Smooth muscle cell (in vitro differentiated cells): ENCODE data around the gene OTUD4. TPM values are rescaled to one million over a fixed set of nuclear protein-coding genes. Genes with fewer than 3 reads are reported as not detected.

Experiments
- DNase-seq: peaks from one replicate; lab custom pipeline; 2025; ENCODE audit not compliant: unreplicated experiment; lab: John Stamatoyannopoulos, UW
- H2AFZ ChIP-seq: fragments of 200-600 bp; sonication (generic); 2 replicates; pipeline ENCODE4 v1.6.0; 2016; ENCODE audit warnings: antibody characterized with exemption, low read depth, mild to moderate bottlenecking
- H3F3A ChIP-seq: fragments of 200-600 bp; sonication (generic); 2 replicates; pipeline ENCODE4 v1.6.0; 2017; ENCODE audit warnings: antibody characterized with exemption, low read depth
- H3K27ac ChIP-seq: fragments of 200-600 bp; sonication (generic); 2 replicates; pipeline ENCODE4 v1.5.1; 2016; ENCODE audit warnings: low read depth, mild to moderate bottlenecking
- H3K27me3 ChIP-seq: fragments of 200-600 bp; sonication (generic); 2 replicates; pipeline ENCODE4 v1.6.1; 2016; ENCODE audit warnings: low read depth, mild to moderate bottlenecking
- H3K36me3 ChIP-seq: fragments of 200-600 bp; sonication (generic); 2 replicates; pipeline ENCODE4 v1.5.1; 2016; ENCODE audit warnings: low read depth
- H3K4me1 ChIP-seq: fragments of 200-600 bp; sonication (generic); 2 replicates; pipeline ENCODE4 v1.5.1; 2016; ENCODE audit warnings: low read depth
- H3K4me2 ChIP-seq: fragments of 200-600 bp; sonication (generic); 2 replicates; pipeline ENCODE4 v1.6.0; 2016; ENCODE audit warnings: mild to moderate bottlenecking
- H3K4me3 ChIP-seq: fragments of 200-600 bp; sonication (generic); 2 replicates; pipeline ENCODE4 v1.5.1; 2016; ENCODE audit warnings: mild to moderate bottlenecking
- H3K79me2 ChIP-seq: fragments of 200-600 bp; sonication (generic); 2 replicates; pipeline ENCODE4 v1.6.0; 2016; ENCODE audit warnings: low read depth, mild to moderate bottlenecking
- H3K9ac ChIP-seq: fragments of 200-600 bp; sonication (generic); 2 replicates; pipeline ENCODE4 v1.6.0; 2016; ENCODE audit warnings: low read depth
- H3K9me3 ChIP-seq: fragments of 200-600 bp; sonication (generic); replicated peaks from 2 replicates; pipeline ENCODE4 v1.5.1; 2016; ENCODE audit warnings: low read depth
- H4K20me1 ChIP-seq: fragments of 200-600 bp; sonication (generic); 2 replicates; pipeline ENCODE4 v1.6.0; 2016; ENCODE audit warnings: low read depth
- WGBS: methylation state at CpG from one replicate; pipeline ENCODE4 v1.1.7; 2016; ENCODE audit warnings: low lambda C conversion rate; 5-methylcytosine and 5-hydroxymethylcytosine counted together
- polyA plus RNA-seq: library from polyadenylated mRNA; unstranded; fragments of >200 nt; fragmentation: Nextera tagmentation; extraction: Ambion mirVana; gene quantifications from 2 replicates; pipeline ENCODE4 v1.2.1, GENCODE V29; 2016
- total RNA-seq: library from RNA; depleted of rRNA; stranded (reverse); fragments of >200 nt; gene quantifications from 2 replicates; pipeline ENCODE4 v1.2.3, GENCODE V29; 2014
- TF ChIP-seq, protein P1 (sequence below): fragments of 200-600 bp; sonication (generic); IDR thresholded peaks from 2 replicates; pipeline ENCODE4 v1.5.1; 2017; ENCODE audit warnings: borderline replicate concordance, mild to moderate bottlenecking, antibody characterized with exemption; ENCODE audit not compliant: insufficient read depth, poor library complexity, severe bottlenecking

OTUD4 gene
- total and polyA plus RNA-seq, 2 experiments from 2014 or later, result 4.4 to 16.3 TPM

DNA sequence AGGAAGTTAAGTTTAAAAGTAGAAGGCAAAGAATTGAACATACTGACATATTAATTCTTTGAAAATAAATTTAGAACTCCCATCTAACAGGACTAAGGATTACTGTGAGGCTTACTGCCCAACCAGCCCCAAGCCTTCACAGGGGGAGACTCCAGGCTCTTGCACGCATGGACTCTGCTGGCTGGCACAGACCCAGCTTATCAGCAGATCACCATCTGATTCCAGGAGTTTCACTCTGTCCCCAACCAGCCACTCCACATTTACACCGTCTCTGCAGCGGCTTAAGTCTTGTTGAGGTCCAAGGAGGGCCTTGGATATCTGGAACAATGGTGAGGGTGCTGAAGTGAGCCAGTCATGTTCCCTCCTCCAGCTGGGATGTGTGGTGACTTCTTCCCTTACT is 16.4 kb upstream of the OTUD4 start:
- H3K9ac ChIP-seq, result no peak overlapping the region
- H3K4me3 ChIP-seq, result no peak overlapping the region
- no peaks in the 10 kb centered on the region for H3K79me2 ChIP-seq
- H2AFZ ChIP-seq, result no peak overlapping the region
- no peaks in the 10 kb centered on the region for H4K20me1 ChIP-seq
- H3K27me3 ChIP-seq, result no peaks in the 10 kb centered on the region
- H3K9me3 ChIP-seq, result no peaks in the 10 kb centered on the region
- H3K4me1 ChIP-seq, result no peaks in the 10 kb centered on the region
- no peaks in the 10 kb centered on the region for H3F3A ChIP-seq
- TF ChIP-seq, protein P1, sequence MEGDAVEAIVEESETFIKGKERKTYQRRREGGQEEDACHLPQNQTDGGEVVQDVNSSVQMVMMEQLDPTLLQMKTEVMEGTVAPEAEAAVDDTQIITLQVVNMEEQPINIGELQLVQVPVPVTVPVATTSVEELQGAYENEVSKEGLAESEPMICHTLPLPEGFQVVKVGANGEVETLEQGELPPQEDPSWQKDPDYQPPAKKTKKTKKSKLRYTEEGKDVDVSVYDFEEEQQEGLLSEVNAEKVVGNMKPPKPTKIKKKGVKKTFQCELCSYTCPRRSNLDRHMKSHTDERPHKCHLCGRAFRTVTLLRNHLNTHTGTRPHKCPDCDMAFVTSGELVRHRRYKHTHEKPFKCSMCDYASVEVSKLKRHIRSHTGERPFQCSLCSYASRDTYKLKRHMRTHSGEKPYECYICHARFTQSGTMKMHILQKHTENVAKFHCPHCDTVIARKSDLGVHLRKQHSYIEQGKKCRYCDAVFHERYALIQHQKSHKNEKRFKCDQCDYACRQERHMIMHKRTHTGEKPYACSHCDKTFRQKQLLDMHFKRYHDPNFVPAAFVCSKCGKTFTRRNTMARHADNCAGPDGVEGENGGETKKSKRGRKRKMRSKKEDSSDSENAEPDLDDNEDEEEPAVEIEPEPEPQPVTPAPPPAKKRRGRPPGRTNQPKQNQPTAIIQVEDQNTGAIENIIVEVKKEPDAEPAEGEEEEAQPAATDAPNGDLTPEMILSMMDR, result no peak
- no peak for DNase-seq
- no peak overlapping the region for H3K4me2 ChIP-seq
- H3K27ac ChIP-seq, result no peak overlapping the region
- WGBS, result 81% methylated on average over 3 of the region's 3 CpGs
- no peaks in the 10 kb centered on the region for H3K36me3 ChIP-seq

DNA sequence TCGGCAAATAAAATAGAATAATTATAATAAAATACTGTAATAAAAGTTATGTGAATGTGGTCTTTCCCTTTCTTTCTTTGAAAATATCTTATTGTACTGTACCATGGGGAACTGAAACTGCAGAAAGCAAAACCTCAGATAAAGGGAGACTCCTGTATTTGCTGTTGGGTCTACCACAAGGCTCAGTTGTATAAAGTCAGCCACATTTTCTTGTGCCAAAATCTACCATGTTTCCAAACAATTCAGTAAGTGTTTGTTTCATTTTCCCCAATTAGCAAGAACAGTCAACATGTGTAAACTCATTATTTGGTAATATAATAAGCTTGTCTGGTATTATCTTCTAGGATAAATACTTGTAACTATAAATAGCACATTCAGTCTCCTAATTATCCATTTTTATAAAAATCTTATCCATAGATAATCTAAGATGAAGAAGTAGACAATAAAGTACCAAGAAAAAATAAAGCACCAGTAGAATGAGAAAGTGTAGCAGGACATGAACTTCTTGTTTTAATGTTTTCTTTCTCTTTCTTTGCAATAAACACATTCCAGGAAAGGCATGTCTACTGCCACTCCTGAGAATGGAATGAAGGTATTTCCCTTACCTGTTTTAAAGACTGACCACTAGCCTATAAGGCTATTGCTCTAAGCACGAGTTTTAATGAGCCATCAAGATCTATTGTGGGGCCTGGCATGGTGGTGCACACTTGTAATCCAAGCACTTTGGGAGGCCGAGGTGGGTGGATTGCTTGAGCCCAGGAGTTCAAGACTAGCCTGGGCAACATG is 15.0 kb upstream of the OTUD4 start:
- Histone ChIP-seq H3K4me3 (no peak overlapping the region), H3K9ac (no peak overlapping the region), H3K4me2 (no peak overlapping the region), H3K79me2 (no peaks in the 10 kb centered on the region), H2AFZ (no peak overlapping the region), H3K9me3 (no peaks in the 10 kb centered on the region), H3F3A (no peaks in the 10 kb centered on the region), H3K27me3 (no peaks in the 10 kb centered on the region), H4K20me1 (no peaks in the 10 kb centered on the region), H3K27ac (peak overlapping the region; percentile 42), H3K4me1 (no peaks in the 10 kb centered on the region), H3K36me3 (no peaks in the 10 kb centered on the region)
- no peak for DNase-seq
- TF ChIP-seq, protein P1, result no peak
- WGBS, result 81% methylated on average over 3 of the region's 3 CpGs

DNA sequence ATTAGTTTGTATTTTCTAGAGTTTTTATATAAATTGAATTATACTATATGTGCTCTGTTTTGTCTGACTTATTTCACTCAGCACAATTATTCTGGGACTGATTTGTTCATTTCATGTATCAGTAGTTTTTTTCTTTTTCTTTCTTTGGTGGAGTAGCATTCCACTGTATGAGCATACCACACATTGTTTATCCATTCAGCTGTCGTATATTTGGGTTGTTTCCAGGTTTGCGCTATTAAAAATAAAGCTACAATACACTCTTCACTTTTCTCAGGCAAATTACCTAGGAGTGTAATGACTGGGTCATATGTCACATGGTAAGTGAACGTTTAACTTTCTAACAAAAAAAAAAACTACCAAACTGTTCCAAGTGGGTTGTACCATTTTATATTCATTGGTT is 9.6 kb upstream of the OTUD4 start:
- Histone ChIP-seq H3K4me2 (no peak overlapping the region), H3K36me3 (no peaks in the 10 kb centered on the region), H3K27ac (no peak overlapping the region), H3K9ac (no peak overlapping the region), H3K4me3 (no peak overlapping the region), H2AFZ (no peak overlapping the region), H3K9me3 (no peaks in the 10 kb centered on the region), H3F3A (no peaks in the 10 kb centered on the region), H3K27me3 (no peaks in the 10 kb centered on the region), H3K4me1 (no peaks in the 10 kb centered on the region), H4K20me1 (no peaks in the 10 kb centered on the region), H3K79me2 (no peaks in the 10 kb centered on the region)
- TF ChIP-seq, protein P1, result no peak
- WGBS, result 93% methylated on average over 3 of the region's 3 CpGs
- DNase-seq, result no peak

DNA sequence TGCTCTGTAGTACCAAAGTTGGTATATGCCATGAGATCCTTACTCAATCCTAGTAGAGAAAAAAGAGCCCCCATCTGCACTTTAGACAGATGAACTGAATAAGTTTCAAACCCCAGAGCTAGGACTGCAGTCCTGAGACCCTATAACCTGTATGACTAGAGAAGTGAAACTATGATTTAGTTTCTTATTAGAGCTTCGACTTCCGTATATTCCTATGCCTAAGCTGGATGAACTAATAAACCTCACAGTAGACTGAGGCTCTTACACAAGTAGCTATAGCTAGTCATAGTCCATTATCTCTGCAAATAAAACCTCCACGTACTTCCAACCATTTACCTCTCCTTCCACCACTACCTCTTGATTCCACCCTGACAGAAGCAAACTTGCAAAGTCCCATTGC is 6.3 kb upstream of the OTUD4 start:
- no peak overlapping the region for H2AFZ ChIP-seq
- H3K4me1 ChIP-seq, result no peaks in the 10 kb centered on the region
- no peak overlapping the region for H3K27ac ChIP-seq
- H3K27me3 ChIP-seq, result no peaks in the 10 kb centered on the region
- DNase-seq, result no peak
- H3K4me2 ChIP-seq, result no peak overlapping the region
- H3K4me3 ChIP-seq, result no peak overlapping the region
- TF ChIP-seq, protein P1, result no peak
- no peaks in the 10 kb centered on the region for H3K36me3 ChIP-seq
- H4K20me1 ChIP-seq, result no peaks in the 10 kb centered on the region
- no peaks in the 10 kb centered on the region for H3K9me3 ChIP-seq
- 93% methylated on average over 3 of the region's 3 CpGs for WGBS
- H3F3A ChIP-seq, result no peaks in the 10 kb centered on the region
- H3K9ac ChIP-seq, result no peak overlapping the region
- no peaks in the 10 kb centered on the region for H3K79me2 ChIP-seq
